ENCODE results near the gene SP4. TPM values are rescaled to one million over a fixed set of nuclear protein-coding genes. Genes with fewer than 3 reads are reported as not detected.
A peak's percentile ranks its signal among the peaks of the same experiment; 100 is the strongest.

SP4 gene
- total and polyA plus RNA-seq, 2 experiments from 2014 or later = 1.4 to 7.5 TPM

DNA sequence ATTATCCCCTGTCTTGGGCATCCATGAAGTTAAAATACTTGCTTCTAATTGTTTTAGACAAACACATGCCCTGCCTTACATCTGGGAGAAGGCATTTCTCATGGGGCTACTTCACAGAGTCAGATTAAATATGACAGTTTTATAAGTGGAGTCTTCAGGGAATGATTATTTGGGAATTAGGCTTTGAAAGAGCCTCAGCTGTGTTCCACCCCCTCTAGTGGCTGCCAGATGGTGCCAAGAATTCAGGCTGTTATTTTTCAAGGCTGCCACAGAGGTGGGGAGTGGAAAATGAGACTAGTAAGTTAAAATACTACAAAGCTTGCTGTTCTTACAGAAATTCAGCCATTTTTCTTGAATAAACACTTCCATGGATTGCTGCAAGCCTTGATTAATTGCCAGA, 69.2 kb downstream of the SP4 start:
- Histone ChIP-seq H3K27ac (no peak overlapping the region), H3K27me3 (no peaks in the 10 kb centered on the region), H2AFZ (no peak overlapping the region), H3K9me2 (replicated peaks; ENCODE audit: insufficient read depth) (no peaks in the 10 kb centered on the region), H3K4me2 (no peak overlapping the region), H3K4me1 (ENCODE audit: insufficient read depth) (no peaks in the 10 kb centered on the region), H3K9me3 (ENCODE audit: low read depth) (peaks cover 12% of the 10 kb centered on the region), H4K20me1 (ENCODE audit: insufficient read depth, poor library complexity, severe bottlenecking) (no peaks in the 10 kb centered on the region), H3K36me3 (replicated peaks; ENCODE audit: insufficient read depth, low read depth) (no peaks in the 10 kb centered on the region), H3K79me2 (no peaks in the 10 kb centered on the region), H3K4me3 (no peak overlapping the region)
- DNase-seq (ENCODE audit: low spot score) = no peak
- TF ChIP-seq EZH2 (IDR thresholded peaks at IDR 0.05; ENCODE audit: borderline replicate concordance) = no peak
- TF ChIP-seq, protein P1, sequence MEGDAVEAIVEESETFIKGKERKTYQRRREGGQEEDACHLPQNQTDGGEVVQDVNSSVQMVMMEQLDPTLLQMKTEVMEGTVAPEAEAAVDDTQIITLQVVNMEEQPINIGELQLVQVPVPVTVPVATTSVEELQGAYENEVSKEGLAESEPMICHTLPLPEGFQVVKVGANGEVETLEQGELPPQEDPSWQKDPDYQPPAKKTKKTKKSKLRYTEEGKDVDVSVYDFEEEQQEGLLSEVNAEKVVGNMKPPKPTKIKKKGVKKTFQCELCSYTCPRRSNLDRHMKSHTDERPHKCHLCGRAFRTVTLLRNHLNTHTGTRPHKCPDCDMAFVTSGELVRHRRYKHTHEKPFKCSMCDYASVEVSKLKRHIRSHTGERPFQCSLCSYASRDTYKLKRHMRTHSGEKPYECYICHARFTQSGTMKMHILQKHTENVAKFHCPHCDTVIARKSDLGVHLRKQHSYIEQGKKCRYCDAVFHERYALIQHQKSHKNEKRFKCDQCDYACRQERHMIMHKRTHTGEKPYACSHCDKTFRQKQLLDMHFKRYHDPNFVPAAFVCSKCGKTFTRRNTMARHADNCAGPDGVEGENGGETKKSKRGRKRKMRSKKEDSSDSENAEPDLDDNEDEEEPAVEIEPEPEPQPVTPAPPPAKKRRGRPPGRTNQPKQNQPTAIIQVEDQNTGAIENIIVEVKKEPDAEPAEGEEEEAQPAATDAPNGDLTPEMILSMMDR (IDR thresholded peaks at IDR 0.05; ENCODE audit: poor library complexity) = no peak
- TF ChIP-seq EZH2phosphoT487 (IDR thresholded peaks at IDR 0.05; ENCODE audit: low read depth, severe bottlenecking, unreplicated experiment) = no peak

DNA sequence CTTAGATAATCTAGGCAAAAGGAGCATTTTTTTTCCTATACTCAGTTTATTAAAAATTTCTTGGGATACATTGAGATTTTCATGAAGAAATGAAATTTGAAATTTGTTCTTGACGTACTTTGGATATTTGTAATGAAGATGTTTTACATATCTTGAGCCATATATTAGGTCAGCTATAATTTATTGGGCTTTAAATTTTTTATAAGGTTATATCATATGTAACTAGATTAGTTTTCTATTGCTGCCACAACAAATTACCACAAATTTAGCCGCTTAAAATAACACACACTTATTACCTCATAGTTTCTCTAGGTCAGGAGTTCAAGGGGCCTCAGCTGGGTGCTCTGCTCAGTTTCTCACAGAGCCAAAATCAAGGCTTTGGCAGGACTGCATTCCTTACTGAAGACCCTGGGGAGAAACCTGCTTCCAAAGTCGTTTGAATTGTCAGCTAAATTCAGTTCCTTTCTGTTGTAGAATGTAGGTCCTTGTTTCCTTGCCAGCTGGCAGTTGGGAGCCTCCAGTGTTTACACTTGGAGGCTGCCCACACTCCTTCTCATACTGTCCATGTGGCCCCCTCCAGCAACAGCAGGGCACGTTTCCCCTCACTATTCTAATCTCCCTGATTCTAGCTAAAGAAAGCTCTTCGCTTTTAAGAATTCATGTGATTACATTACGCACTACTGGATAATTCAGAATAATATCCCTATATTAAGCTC, 72.4 kb downstream of the SP4 start:
- no peak overlapping the region for H3K4me3 ChIP-seq
- H3K27me3 ChIP-seq = no peaks in the 10 kb centered on the region
- H3K4me2 ChIP-seq = no peak overlapping the region
- TF ChIP-seq EZH2 (IDR thresholded peaks at IDR 0.05; ENCODE audit: borderline replicate concordance) = no peak
- no peak for TF ChIP-seq EZH2phosphoT487 (IDR thresholded peaks at IDR 0.05; ENCODE audit: low read depth, severe bottlenecking, unreplicated experiment)
- TF ChIP-seq, protein P1 (IDR thresholded peaks at IDR 0.05; ENCODE audit: poor library complexity) = no peak
- H3K9me3 ChIP-seq (ENCODE audit: low read depth) = no peaks in the 10 kb centered on the region
- 86% methylated on average over 6 of the region's 6 CpGs for WGBS (ENCODE audit: low lambda C conversion rate, missing lambda C conversion rate)
- H3K9me2 ChIP-seq (replicated peaks; ENCODE audit: insufficient read depth) = no peaks in the 10 kb centered on the region
- no peaks in the 10 kb centered on the region for H3K4me1 ChIP-seq (ENCODE audit: insufficient read depth)
- H2AFZ ChIP-seq = no peak overlapping the region
- H3K27ac ChIP-seq = no peak overlapping the region
- no peak for DNase-seq (ENCODE audit: low spot score)
- H4K20me1 ChIP-seq (ENCODE audit: insufficient read depth, poor library complexity, severe bottlenecking) = no peaks in the 10 kb centered on the region
- no peaks in the 10 kb centered on the region for H3K79me2 ChIP-seq
- H3K36me3 ChIP-seq (replicated peaks; ENCODE audit: insufficient read depth, low read depth) = no peaks in the 10 kb centered on the region

DNA sequence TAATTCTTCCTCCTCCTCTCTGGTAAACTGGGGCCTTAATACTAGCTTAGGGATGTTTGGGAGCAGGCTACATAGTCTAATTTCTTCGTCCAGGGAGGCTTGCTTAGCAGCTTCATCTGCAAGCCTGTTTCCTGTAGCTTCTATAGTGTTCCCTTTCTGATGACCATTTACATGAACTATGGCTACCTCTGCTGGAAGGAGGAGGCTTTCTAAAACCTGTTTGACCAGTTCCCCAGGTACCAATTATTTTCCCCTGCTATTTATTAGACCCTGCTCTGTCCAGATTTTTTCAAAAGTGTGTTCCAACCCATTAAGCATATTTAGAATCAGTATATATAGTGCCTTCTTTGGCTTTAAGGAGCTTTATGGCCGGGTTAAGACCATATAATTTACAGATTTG, 76.1 kb downstream of the SP4 start:
- TF ChIP-seq, protein P1 (IDR thresholded peaks at IDR 0.05; ENCODE audit: poor library complexity) = peak; percentile 11
- TF ChIP-seq EZH2phosphoT487 (IDR thresholded peaks at IDR 0.05; ENCODE audit: low read depth, severe bottlenecking, unreplicated experiment) (no peak), EZH2 (IDR thresholded peaks at IDR 0.05; ENCODE audit: borderline replicate concordance) (no peak)
- Histone ChIP-seq H3K79me2 (no peaks in the 10 kb centered on the region), H3K27ac (no peak overlapping the region), H3K9me3 (ENCODE audit: low read depth) (no peaks in the 10 kb centered on the region), H3K36me3 (replicated peaks; ENCODE audit: insufficient read depth, low read depth) (no peaks in the 10 kb centered on the region), H3K4me2 (no peak overlapping the region), H3K4me1 (ENCODE audit: insufficient read depth) (no peaks in the 10 kb centered on the region), H3K9me2 (replicated peaks; ENCODE audit: insufficient read depth) (no peaks in the 10 kb centered on the region), H3K27me3 (no peaks in the 10 kb centered on the region), H4K20me1 (ENCODE audit: insufficient read depth, poor library complexity, severe bottlenecking) (no peaks in the 10 kb centered on the region), H3K4me3 (no peak overlapping the region), H2AFZ (no peak overlapping the region)
- DNase-seq (ENCODE audit: low spot score) = peak; percentile 23
- WGBS (ENCODE audit: low lambda C conversion rate, missing lambda C conversion rate) = 82% methylated on average over 2 of the region's 2 CpGs
